GM23338 (cell line): ENCODE data around the gene TM2D1.

ENCODE experiments used
- CTCF ChIP-seq, 2 experiments: fragments of 200-600 bp in 1 of 2; sonication (generic) in 1 of 2; conservative IDR thresholded peaks; 2 replicates each; pipeline versions ENCODE4 v1.5.1 to v1.6.1; 2016 to 2017; ENCODE audit warnings: antibody characterized with exemption in 2 of 2, low read depth in 2 of 2, mild to moderate bottlenecking in 2 of 2, moderate library complexity in 1 of 2
- EZH2 ChIP-seq: fragments of 200-600 bp; sonication (generic); IDR thresholded peaks from one replicate; pipeline ENCODE4 v1.8.0; 2017; ENCODE audit warnings: antibody characterized with exemption, mild to moderate bottlenecking, low read depth; ENCODE audit not compliant: unreplicated experiment
- NANOG ChIP-seq: IDR thresholded peaks from 2 replicates; pipeline ENCODE4 v1.6.1; 2016; ENCODE audit warnings: antibody characterized with exemption, borderline replicate concordance
- POLR2AphosphoS5 ChIP-seq: IDR thresholded peaks from 2 replicates; pipeline ENCODE4 v1.6.1; 2016; ENCODE audit warnings: antibody characterized with exemption, low read depth
- REST ChIP-seq: IDR thresholded peaks from one replicate; pipeline ENCODE4 v1.6.1; 2018; ENCODE audit warnings: antibody characterized with exemption; ENCODE audit not compliant: unreplicated experiment
- TF ChIP-seq, protein P1 (sequence below): IDR thresholded peaks from 2 replicates; pipeline ENCODE4 v1.6.1; 2016; ENCODE audit warnings: antibody characterized with exemption

GRCh38 chr1:61749574-61749973 is 24.6 kb upstream of the TM2D1 start:
- TF ChIP-seq, protein P1, sequence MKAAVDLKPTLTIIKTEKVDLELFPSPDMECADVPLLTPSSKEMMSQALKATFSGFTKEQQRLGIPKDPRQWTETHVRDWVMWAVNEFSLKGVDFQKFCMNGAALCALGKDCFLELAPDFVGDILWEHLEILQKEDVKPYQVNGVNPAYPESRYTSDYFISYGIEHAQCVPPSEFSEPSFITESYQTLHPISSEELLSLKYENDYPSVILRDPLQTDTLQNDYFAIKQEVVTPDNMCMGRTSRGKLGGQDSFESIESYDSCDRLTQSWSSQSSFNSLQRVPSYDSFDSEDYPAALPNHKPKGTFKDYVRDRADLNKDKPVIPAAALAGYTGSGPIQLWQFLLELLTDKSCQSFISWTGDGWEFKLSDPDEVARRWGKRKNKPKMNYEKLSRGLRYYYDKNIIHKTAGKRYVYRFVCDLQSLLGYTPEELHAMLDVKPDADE, result no peak
- TF ChIP-seq CTCF (conservative IDR thresholded peaks at IDR 0.05; ENCODE audit: low read depth in 2 of 2) (no peak), REST (no peak), EZH2 (no peak), POLR2AphosphoS5 (no peak), NANOG (no peak)
